Stimulated activated CD8-positive, alpha-beta memory T cell treated with anti-CD3 and anti-CD28 coated beads, Interleukin-12 subunit alpha, Interleukin-12 subunit beta, amount 100 ng/mL, for 24 hours (primary cell): ENCODE results near the gene CHRNB4.

ENCODE experiments used
- DNase-seq: peaks from one replicate; pipeline ENCODE4 v3.0.0-alpha.2; 2020; ENCODE audit errors: extremely low read depth

The CHRNB4 gene

GRCh38 chr15:78671626-78672211 is 30.7 kb upstream of the CHRNB4 start:
- DNase-seq = no peak

- DNase-seq = no peak
Measured at GRCh38 chr15:78668987-78669386, 28.0 kb upstream of the CHRNB4 start.

GRCh38 chr15:78667578-78668236 is 26.7 kb upstream of the CHRNB4 start:
- no peak for DNase-seq

- DNase-seq = no peak
Measured at GRCh38 chr15:78666010-78666409, 25.0 kb upstream of the CHRNB4 start.

- no peak for DNase-seq
Measured at GRCh38 chr15:78663703-78664102, 22.7 kb upstream of the CHRNB4 start.

- DNase-seq = no peak
Measured at GRCh38 chr15:78662028-78662427, 21.0 kb upstream of the CHRNB4 start.

- DNase-seq = no peak
Measured at GRCh38 chr15:78661001-78661400, 20.0 kb upstream of the CHRNB4 start.

- no peak for DNase-seq
Measured at GRCh38 chr15:78660584-78660983, 19.6 kb upstream of the CHRNB4 start.

GRCh38 chr15:78658823-78659222 is 17.8 kb upstream of the CHRNB4 start:
- no peak for DNase-seq

- DNase-seq = no peak
Measured at GRCh38 chr15:78654272-78654671, 13.3 kb upstream of the CHRNB4 start.

- no peak for DNase-seq
Measured at GRCh38 chr15:78651930-78652615, 11.1 kb upstream of the CHRNB4 start.

GRCh38 chr15:78651007-78651406 is 10.0 kb upstream of the CHRNB4 start:
- no peak for DNase-seq

- DNase-seq = no peak
Measured at GRCh38 chr15:78650022-78650421, 9.0 kb upstream of the CHRNB4 start.

- DNase-seq = no peak
Measured at GRCh38 chr15:78645009-78645408, 4.0 kb upstream of the CHRNB4 start.

- DNase-seq = no peak
Measured at GRCh38 chr15:78642331-78642730, 1.3 kb upstream of the CHRNB4 start.

GRCh38 chr15:78641749-78642275 is 802 bp upstream of the CHRNB4 start:
- DNase-seq = no peak

GRCh38 chr15:78640527-78641101 is 396 bp downstream of the CHRNB4 start:
- no peak for DNase-seq

GRCh38 chr15:78638658-78639314 is 2.2 kb downstream of the CHRNB4 start:
- DNase-seq = no peak

- no peak for DNase-seq
Measured at GRCh38 chr15:78637776-78638435, 3.1 kb downstream of the CHRNB4 start.

GRCh38 chr15:78636378-78636859 is 4.6 kb downstream of the CHRNB4 start:
- no peak for DNase-seq

GRCh38 chr15:78635346-78635745 is 5.7 kb downstream of the CHRNB4 start:
- no peak for DNase-seq
